RPMI7951 (cell line): ENCODE results near the gene KCNIP3. TPM values are rescaled to one million over a fixed set of nuclear protein-coding genes. Genes with fewer than 3 reads are reported as not detected.
"Not testable (repeated sequence)": the region's sequence is repeated elsewhere in the genome, so short reads cannot be mapped to it uniquely, and the experiment has no call there.

Experiments
- DNase-seq: peaks from one replicate; pipeline ENCODE4 v3.0.0-alpha.2; 2012; ENCODE audit warnings: low read depth
- total RNA-seq: library from RNA; depleted of rRNA; stranded (reverse); fragments of >200 nt; shearing (Covaris generic); gene quantifications from 2 replicates; pipeline ENCODE4 v1.2.3, GENCODE V29; 2014; rRNA removed

The KCNIP3 gene
- total RNA-seq, 1 experiment from 2014 or later = 4.1 TPM

DNA sequence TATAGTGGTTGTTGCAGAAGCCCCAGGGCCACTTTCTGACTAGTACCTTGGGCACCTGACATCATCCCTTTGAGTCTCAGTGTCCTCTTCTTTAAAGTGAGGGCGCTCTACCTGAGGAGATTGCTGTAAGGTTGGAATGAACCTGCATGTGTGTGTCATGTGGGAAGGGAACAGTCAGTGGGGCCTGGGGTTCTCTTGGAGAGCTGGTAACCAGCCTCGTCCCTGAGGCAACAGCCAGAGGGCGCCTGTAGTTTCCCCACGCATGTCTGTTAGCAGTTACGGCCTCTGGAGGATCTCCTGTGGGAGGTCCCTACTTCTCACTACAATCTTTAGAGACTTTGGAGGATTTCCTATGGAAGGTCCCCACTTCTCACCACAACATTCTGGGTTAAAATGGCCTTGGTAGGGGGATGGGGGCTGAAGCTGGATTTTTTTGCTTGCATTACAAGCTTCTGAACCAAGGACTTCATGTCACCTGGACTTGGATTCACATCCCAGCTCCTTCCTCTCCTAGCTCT is 106.1 kb downstream of the KCNIP3 start:
- peak; percentile 34 for DNase-seq

GRCh38 chr2:95403824-95404223 is 106.7 kb downstream of the KCNIP3 start:
- not testable (repeated sequence) for DNase-seq

DNA sequence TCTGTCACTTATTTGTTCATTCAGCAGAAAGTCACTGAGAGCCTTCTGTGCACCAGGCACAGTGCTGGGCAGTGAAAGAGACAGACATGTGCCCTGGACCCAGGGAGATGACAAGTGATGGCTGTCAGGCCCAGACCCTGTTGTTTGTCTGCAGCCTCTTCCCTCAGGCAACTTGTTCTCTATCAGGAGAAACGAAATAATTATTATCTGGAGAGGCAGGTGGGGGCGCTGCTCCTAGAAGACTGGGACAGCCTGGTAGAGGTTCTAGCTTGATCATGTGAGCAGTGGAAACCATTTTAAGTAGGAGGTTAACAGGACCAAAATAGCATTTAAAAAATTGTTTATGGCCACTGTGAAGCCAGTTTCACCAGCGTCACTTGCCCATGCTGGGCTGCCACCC is 107.5 kb downstream of the KCNIP3 start:
- DNase-seq = not testable (repeated sequence)

- DNase-seq = peak; percentile 87
Measured at GRCh38 chr2:95411239-95411638, 114.1 kb downstream of the KCNIP3 start.

- peak; percentile 80 for DNase-seq
Measured at GRCh38 chr2:95414015-95414594, 117.0 kb downstream of the KCNIP3 start.

DNA sequence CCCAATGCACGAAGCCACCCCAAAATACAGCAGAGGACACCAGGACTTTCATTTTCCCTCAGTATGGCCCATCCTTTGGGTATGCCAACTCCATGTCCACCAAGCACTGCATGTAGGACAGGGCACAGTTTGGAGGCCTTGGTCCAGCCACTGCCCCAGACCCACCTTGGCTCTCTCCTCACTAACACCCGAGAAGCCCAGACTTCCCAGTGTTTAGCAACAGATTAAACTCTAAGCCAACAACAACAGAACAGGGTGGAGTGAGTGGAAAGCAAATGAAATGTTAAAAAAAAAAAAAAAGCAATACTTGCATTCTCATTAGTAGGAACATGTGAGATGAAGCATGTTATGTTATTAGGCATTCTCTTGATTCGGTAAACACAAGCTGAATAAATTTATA is 118.0 kb downstream of the KCNIP3 start:
- not testable (repeated sequence) for DNase-seq

DNA sequence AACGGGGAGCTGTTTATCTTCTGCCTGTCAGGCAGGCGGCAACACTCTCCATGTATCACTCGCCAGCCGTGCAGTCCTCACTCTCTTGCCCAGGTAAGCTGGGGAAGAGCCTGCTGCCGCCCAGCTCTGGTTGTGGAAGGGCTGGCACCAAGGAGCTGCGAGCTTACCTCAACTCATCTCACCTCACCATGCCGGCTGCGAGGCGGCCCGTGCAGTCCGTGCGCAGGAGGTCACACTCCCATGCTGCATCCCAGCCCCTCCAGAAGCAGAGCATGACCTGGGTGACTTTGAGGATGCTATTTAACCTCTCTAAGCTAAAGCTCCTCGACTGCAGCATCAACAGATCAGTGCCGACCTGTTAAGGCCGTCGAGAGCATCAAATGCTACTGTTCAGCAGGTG is 118.4 kb downstream of the KCNIP3 start:
- DNase-seq = not testable (repeated sequence)

- not testable (repeated sequence) for DNase-seq
Measured at GRCh38 chr2:95427196-95427867, 130.2 kb downstream of the KCNIP3 start.

GRCh38 chr2:95429748-95430467 is 132.8 kb downstream of the KCNIP3 start:
- DNase-seq = not testable (repeated sequence)

DNA sequence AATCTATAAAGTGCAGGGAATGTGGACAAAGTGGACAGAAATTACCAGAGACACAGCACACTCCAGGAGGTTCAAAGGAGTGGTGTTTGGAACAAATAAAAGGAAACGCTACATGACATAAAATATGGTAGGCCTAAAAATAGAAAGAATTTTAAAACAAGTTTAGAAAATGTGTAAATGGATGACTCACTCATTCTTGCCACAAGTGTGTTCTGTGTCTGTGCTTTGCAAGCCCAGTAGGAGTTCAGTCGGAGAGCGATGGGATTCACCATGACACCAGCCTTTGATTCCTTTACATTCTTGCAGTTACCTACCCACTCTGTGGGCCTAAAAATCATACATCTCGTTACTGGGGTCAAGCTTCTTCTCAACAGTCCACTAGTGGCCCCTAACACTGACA is 136.2 kb downstream of the KCNIP3 start:
- not testable (repeated sequence) for DNase-seq

GRCh38 chr2:95433973-95434372 is 136.8 kb downstream of the KCNIP3 start:
- DNase-seq = not testable (repeated sequence)

DNA sequence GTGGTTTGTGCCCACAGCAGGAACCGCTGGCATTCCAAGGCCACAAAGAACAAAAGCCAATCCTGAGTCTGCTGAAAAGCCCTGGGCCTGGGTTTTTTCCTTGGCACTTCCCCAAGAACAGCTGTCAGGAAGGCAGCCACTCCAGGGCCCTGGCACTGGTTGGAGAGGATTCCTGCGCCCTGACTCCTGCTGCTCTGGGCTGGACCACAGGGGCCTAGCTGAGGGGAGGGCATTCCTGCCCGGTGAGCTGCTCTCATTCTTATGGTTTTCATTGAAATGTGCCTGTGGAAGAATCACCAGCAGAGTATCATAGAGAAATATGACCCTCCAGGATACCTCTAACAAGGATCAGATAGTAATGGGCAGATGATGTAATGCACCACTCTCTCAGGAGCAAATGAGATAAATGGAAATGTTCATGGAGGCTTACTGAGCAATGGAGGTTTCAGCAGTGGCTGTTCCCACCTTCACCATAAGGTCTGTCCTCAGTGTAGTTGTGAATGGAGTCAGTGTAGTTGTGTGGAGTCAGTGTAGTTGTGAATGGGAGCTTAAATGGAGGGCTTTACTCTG is 137.4 kb downstream of the KCNIP3 start:
- DNase-seq = peak; percentile 85

DNA sequence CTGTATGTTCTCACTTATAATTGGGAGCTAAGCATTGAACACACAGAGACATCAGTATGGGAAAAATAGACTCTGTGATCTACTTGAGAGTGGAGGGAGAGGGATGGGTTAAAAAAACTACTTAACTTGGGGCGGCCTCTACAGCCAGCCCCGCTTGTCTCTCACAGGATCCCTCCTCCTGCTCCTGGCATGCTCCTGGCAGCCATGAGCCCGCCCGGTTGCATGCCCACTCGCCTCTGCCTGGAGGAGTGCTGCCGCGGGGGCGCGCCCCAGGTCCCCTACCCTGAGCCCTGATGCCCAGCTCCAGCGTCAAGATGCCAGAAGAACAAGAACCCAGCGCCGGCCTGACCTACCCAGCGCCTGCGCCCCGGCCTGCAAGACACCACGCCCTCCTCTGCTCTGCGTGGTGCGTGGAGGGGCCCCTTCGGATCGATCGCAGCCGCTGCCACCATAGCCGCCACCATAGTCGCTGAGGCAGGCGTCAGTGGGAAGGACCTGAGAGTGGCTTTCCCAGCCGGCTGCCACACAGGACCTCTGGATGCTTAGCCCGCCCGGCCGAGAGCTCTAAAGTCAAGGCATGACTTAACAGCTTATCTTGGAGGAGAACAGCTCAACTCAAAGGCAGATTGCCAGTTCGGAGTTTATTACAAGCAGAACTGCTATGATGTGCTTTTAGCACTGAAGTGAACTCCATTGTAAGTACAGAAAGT is 138.2 kb downstream of the KCNIP3 start:
- DNase-seq = not testable (repeated sequence)

Other genes with a start within 250 kb of the KCNIP3 start
- gene MRPS5, start 175.5 kb upstream of the KCNIP3 start, total RNA-seq = 54.1 and 58.7 TPM in 2 replicates
- gene ZNF514, start 137.5 kb upstream of the KCNIP3 start, total RNA-seq = 7.1 and 8.9 TPM in 2 replicates
- gene ZNF2, start 131.5 kb upstream of the KCNIP3 start, total RNA-seq = 6.4 and 7.0 TPM in 2 replicates
- 2.2 and 3.8 TPM in 2 replicates for gene ZNF892, start 89.8 kb upstream of the KCNIP3 start, total RNA-seq
- 1.8 and 2.4 TPM in 2 replicates for gene PROM2, start 22.9 kb upstream of the KCNIP3 start, total RNA-seq
- gene FAHD2A, start 105.4 kb downstream of the KCNIP3 start, total RNA-seq = 26.3 and 37.3 TPM in 2 replicates
- not detected in 2 replicates for gene TRIM43B, start 187.4 kb downstream of the KCNIP3 start, total RNA-seq